Activated CD8-positive, alpha-beta memory T cell treated with anti-CD3 and anti-CD28 coated beads, Interleukin-2, amount 10 ng/mL, durations not matched to agents 7 days and 5 days (primary cell): ENCODE measurements around the gene CMSS1. TPM values are rescaled to one million over a fixed set of nuclear protein-coding genes. Genes with fewer than 3 reads are reported as not detected.

ENCODE experiments used
- ATAC-seq: fragments of 150-1000 bp; cut with Tn5 transposase; one replicate; pipeline ENCODE4 v1.10.0; 2021; ENCODE audit warnings: moderate library complexity
- CTCF ChIA-PET: fragments of 350-600 bp; sonication (Branson Sonifier 250); formaldehyde crosslinking; loops from one replicate; lab custom pipeline; 2021; ENCODE audit warnings: antibody characterized with exemption; lab: Charles Lee
- DNase-seq: peaks from one replicate; pipeline ENCODE4 v3.0.0-alpha.2; 2020
- H3K27ac Mint-ChIP-seq: one replicate; pipeline ENCODE4 v1.8.0; 2021; ENCODE audit warnings: mild to moderate bottlenecking, mixed read lengths
- H3K27me3 Mint-ChIP-seq: one replicate; pipeline ENCODE4 v1.8.0; 2021; ENCODE audit warnings: mixed read lengths
- H3K36me3 Mint-ChIP-seq: one replicate; pipeline ENCODE4 v1.8.0; 2021; ENCODE audit warnings: mild to moderate bottlenecking, mixed read lengths
- H3K4me1 Mint-ChIP-seq: one replicate; pipeline ENCODE4 v1.8.0; 2021; ENCODE audit warnings: mixed read lengths
- H3K4me3 Mint-ChIP-seq: one replicate; pipeline ENCODE4 v1.8.0; 2021; ENCODE audit warnings: mild to moderate bottlenecking, moderate library complexity, mixed read lengths
- H3K9me3 Mint-ChIP-seq: one replicate; pipeline ENCODE4 v1.8.0; 2022; ENCODE audit warnings: low read depth, mixed read lengths
- total RNA-seq, 2 experiments: library from RNA; stranded (reverse); gene quantifications; one replicate each; pipeline ENCODE4 v1.2.3, GENCODE V29; 2021

The CMSS1 gene
- total RNA-seq, 2 experiments from 2014 or later, result 57.2 to 57.5 TPM

DNA sequence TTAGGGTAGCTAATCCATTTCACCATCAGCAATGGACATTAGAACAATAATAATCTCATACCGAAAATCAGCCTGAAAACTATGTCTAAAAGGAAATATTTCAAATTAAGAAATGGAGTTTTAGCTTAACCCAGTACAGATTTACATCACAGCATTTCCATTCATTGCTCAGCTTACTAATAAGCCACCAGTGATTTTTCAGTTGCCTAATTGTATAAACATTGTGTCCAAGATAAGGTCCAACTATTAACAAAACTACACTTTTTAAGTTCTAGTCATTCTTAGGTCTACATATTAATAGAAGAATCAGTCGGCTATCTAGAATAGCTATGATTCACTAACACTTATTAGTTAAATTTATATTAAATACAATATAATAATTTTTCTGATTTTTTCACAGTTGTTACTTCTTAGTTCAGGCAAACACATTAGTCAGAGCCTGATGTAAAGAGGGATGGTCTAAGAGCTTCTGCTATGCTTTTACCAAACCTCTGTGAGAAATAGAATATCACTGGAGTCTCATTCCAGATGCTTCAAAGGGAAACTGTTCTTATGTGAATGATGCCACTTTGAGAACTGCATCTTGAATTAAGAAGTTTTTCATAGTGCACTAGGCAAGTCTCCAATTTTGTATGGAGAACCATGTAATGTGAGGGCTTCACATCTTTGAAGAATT is 74.1 kb downstream of the CMSS1 start:
- DNase-seq (no peak), ATAC-seq (no peak)
- Mint-ChIP-seq H3K36me3 (peaks cover 9% of the 10 kb centered on the region), H3K27me3 (no peaks in the 10 kb centered on the region), H3K9me3 (no peaks in the 10 kb centered on the region), H3K4me3 (no peak overlapping the region), H3K27ac (no peak overlapping the region), H3K4me1 (peaks cover 7% of the 10 kb centered on the region)
- CTCF ChIA-PET, result interaction anchor here (0.6 to 1.2 kb wide), 2 partner anchors 60 to 365 kb away, joined by 3 to 4 read pairs; no protein-coding TSS in a partner anchor

DNA sequence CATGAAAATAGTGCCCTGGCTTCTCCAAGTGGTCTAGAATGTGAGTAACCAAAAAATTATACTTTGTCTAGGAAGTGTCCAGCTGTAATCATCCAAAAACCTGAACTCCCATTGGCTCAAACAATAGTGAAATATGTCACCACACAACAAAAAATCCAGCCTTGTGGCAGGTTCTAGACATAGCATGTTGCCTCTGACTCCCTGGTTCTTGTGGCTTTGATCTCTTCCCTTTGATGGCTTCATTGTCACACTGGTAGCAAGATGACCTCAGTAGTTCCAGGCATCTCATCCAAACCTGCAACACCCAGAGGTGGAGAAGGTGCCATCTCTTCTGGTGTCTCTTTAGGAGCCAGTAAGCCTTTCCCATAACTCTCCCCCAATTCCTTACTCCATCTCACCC is 74.7 kb downstream of the CMSS1 start:
- ATAC-seq, result no peak
- CTCF ChIA-PET, result no interaction called here

DNA sequence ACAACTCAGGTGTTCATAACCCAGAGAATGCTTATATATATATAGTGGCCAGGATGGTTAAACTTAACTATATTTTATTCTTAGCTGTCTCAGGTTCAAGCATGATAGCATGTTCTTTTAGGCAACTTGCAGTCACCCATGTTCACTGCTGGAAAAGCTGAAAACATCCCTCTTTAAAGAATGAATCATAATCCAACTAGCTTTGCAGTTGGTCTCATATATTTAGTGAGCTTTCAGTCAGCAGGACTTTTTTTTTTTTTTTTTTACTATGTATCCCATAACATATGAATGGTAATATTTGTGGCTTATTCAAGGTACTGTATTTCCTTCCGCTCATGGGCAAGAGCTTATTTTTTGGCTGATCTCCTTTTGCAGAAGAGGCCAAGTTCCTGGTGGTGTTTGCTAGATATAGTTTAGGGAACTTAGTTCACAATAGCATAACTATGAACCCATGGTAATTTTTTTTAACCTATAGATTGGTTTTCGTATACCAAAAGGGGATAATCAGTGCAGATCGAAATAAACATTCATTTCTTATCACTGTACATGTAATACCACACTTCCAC is 77.6 kb downstream of the CMSS1 start:
- H3K27ac Mint-ChIP-seq, result no peak overlapping the region
- H3K4me1 Mint-ChIP-seq, result peaks cover 7% of the 10 kb centered on the region
- no peak overlapping the region for H3K4me3 Mint-ChIP-seq
- ATAC-seq (no peak), DNase-seq (no peak)
- CTCF ChIA-PET, result interaction anchor here (0.8 to 1.2 kb wide), 3 partner anchors 12 to 44 kb away, joined by 3 to 5 read pairs (median 3); no protein-coding TSS in a partner anchor
- no peaks in the 10 kb centered on the region for H3K27me3 Mint-ChIP-seq
- H3K9me3 Mint-ChIP-seq, result no peaks in the 10 kb centered on the region
- peaks cover 4% of the 10 kb centered on the region for H3K36me3 Mint-ChIP-seq

More for the DNA sequence above, 74.7 kb downstream of the CMSS1 start:
- Mint-ChIP-seq H3K36me3 (peaks cover 6% of the 10 kb centered on the region), H3K9me3 (no peaks in the 10 kb centered on the region), H3K4me3 (no peak overlapping the region), H3K27ac (no peak overlapping the region), H3K27me3 (no peaks in the 10 kb centered on the region), H3K4me1 (peaks cover 7% of the 10 kb centered on the region)
- no peak for DNase-seq

DNA sequence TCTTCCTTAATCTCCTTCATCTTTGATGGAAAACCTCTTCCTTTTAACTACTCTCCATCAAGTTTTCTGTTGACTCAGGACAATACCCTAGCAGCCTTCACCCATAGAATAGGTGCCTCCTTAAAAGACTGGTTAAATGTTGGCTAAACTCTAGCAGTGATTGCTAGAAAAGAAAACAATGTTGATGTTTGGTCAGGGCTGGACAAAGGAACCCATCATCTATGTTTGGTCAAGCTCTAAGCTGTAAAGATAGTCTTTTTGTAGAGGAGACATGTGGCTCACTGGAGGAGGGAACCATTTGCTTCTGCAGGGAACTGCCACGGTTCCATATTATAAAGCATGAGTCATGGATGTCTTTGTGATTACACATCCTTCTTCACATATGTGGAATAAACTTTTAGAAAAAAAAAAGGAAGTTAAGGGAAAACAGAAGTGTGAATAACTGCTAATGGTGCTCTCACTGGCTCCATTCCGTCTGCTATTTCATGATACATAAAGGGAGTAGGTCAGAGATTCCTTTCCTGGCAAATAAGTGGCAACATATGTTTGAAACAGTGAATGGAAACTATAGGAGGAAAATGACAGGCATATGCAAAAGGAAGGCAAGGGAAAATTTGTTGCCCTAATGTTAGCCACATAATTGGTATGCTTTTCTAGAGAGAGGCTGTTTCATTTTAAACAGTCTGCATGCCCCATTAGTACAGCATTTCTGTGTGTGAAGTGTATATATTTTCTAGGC is 78.2 kb downstream of the CMSS1 start:
- no peak overlapping the region for H3K4me3 Mint-ChIP-seq
- ATAC-seq (no peak), DNase-seq (no peak)
- H3K36me3 Mint-ChIP-seq, result peaks cover 4% of the 10 kb centered on the region
- no peaks in the 10 kb centered on the region for H3K9me3 Mint-ChIP-seq
- no peaks in the 10 kb centered on the region for H3K27me3 Mint-ChIP-seq
- no peak overlapping the region for H3K27ac Mint-ChIP-seq
- peaks cover 7% of the 10 kb centered on the region for H3K4me1 Mint-ChIP-seq
- CTCF ChIA-PET, result interaction anchor here (0.8 to 1.2 kb wide), 3 partner anchors 13 to 43 kb away, joined by 3 to 5 read pairs (median 3); no protein-coding TSS in a partner anchor

DNA sequence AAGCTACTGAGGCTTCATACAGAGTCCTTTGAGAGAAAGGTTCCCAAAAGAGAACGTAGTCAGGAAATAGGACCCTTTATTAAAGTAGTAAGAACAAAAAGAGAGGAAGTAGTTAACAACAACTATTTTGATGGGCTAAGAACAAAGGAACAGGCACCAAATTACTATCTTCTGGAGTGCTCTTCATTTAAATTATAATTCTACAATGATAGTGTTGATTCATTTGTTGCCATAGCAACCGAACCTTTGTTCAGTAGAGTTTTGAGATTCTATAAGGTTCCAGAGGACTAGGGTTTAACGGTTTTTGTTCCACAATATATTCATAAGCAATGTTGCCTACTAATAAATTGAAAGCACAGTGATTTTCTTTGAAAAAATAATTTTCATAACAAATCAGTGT is 78.8 kb downstream of the CMSS1 start:
- Mint-ChIP-seq H3K9me3 (no peaks in the 10 kb centered on the region), H3K4me1 (peaks cover 9% of the 10 kb centered on the region), H3K36me3 (peaks cover 4% of the 10 kb centered on the region), H3K4me3 (no peak overlapping the region), H3K27me3 (no peaks in the 10 kb centered on the region), H3K27ac (no peak overlapping the region)
- CTCF ChIA-PET, result no interaction called here
- ATAC-seq (no peak), DNase-seq (no peak)

DNA sequence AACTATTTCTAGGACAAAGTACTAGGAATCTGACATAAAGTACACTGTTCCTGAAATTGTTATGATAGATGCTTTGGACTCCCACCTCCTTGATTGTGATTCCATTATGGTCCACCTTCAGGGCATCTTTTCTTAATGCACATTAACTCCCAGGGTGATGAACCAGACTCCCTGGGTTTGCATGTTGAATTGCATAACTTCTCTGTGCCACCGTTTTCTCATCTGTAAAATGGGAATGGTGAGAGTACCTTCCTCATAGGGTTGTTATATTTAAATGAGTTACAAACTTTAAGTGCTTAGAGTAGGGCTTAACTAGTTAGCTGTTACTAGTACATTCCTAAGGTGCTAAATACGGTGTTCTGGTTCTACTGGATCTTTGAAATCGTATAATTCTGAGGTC is 81.9 kb downstream of the CMSS1 start:
- H3K36me3 Mint-ChIP-seq, result peaks cover 1% of the 10 kb centered on the region
- no peak overlapping the region for H3K27ac Mint-ChIP-seq
- no peaks in the 10 kb centered on the region for H3K9me3 Mint-ChIP-seq
- no peaks in the 10 kb centered on the region for H3K27me3 Mint-ChIP-seq
- H3K4me3 Mint-ChIP-seq, result no peak overlapping the region
- no peak for ATAC-seq
- DNase-seq, result no peak
- CTCF ChIA-PET, result no interaction called here
- peaks cover 11% of the 10 kb centered on the region for H3K4me1 Mint-ChIP-seq

DNA sequence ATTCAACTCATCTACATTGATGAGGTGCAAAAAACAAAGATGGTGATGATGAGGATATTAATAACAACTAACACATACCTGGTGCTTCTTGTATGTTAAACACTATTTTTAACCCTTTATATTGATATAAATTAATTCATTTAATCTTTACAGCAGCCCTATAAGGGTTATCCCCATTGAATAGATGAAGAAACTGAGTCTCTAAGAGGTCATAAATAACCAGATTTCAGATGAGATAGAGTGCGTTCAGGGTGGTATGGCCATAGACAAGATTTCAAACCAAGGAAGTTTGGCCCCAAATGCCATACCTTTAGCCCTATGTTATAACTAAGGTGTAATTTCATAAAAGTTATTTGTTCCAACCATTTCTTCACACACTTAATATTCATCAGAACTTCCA is 82.6 kb downstream of the CMSS1 start:
- CTCF ChIA-PET, result no interaction called here
- Mint-ChIP-seq H3K36me3 (peaks cover 1% of the 10 kb centered on the region), H3K4me1 (peaks cover 11% of the 10 kb centered on the region), H3K9me3 (no peaks in the 10 kb centered on the region), H3K27me3 (no peaks in the 10 kb centered on the region), H3K27ac (no peak overlapping the region), H3K4me3 (no peak overlapping the region)
- DNase-seq (no peak), ATAC-seq (no peak)

DNA sequence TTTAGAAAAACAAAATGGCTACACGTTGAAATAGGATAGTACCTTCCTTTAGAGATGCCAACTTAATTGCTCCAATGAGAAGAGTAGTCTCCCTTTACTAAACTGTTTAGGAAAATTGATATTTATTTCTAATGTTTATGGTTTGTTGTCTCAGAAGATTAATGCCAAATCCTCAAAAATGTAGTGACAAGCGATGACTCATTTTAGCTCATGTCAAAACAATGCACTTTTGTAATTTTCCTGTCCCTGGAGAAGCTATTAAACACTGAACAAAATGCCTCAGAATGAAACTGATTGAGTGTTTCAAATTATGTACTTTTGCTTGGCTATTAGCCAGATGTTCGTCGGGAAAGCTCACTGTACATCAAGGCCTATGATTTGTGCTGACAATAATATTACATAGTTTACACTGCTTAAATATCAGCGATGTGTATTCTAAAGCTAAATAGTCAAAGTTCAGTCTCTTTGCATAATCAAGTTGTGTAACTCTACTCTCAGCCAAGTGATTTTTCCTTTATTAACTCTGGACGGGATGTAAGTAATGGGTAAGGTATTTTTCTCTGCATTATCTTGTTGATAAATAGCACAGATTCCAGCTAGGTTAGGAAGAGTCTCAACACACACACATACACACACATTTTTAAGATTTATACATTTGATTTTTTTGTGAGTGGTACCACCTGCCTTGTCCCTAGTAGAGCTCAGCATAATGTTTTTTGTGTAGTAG is 83.7 kb downstream of the CMSS1 start:
- Mint-ChIP-seq H3K4me3 (no peak overlapping the region), H3K27me3 (no peaks in the 10 kb centered on the region), H3K9me3 (no peaks in the 10 kb centered on the region), H3K27ac (no peak overlapping the region), H3K4me1 (peaks cover 5% of the 10 kb centered on the region), H3K36me3 (peaks cover under 1% of the 10 kb centered on the region)
- DNase-seq, result no peak
- ATAC-seq, result no peak
- CTCF ChIA-PET, result no interaction called here

DNA sequence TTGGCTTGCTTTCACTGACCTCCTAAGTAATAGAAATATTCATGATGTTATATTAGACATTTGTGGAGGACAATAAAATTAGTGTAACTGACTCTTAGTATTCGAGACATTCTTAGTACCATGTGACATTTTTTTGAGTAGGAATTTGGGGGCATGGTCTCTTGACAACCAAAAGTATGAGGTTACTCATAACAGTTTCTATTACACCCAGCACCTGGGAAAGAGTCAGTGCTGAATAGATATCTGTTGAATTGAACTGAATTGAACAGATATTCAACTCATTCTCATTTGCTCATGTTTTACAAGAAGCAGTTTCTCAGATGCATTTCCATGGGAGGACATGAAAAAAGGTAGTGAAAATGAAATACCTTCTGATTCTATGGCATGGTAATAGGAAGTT is 84.4 kb downstream of the CMSS1 start:
- no peak overlapping the region for H3K27ac Mint-ChIP-seq
- H3K9me3 Mint-ChIP-seq, result no peaks in the 10 kb centered on the region
- no peaks in the 10 kb centered on the region for H3K36me3 Mint-ChIP-seq
- ATAC-seq (no peak), DNase-seq (no peak)
- H3K4me3 Mint-ChIP-seq, result no peak overlapping the region
- H3K4me1 Mint-ChIP-seq, result peaks cover 5% of the 10 kb centered on the region
- CTCF ChIA-PET, result no interaction called here
- no peaks in the 10 kb centered on the region for H3K27me3 Mint-ChIP-seq

DNA sequence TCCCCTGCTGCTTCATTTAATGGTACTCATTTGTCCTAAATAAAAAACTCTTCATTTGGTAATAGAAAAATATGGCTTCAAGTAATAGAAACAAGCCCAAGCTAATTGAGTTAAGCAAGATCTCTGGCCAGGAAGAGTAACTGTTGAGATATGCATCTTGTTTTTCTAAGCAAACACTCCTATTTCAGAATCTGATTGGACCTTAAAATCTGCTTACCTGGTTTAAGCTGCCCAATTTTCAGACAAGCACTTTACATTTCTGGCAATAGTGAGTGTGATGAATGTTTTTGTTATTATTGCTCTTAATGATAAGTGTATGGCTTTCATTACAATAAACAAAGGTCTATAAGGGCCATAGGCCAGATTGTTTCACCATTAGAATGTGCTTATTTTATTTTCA is 86.2 kb downstream of the CMSS1 start:
- peaks cover 5% of the 10 kb centered on the region for H3K4me1 Mint-ChIP-seq
- DNase-seq (no peak), ATAC-seq (no peak)
- CTCF ChIA-PET, result interaction anchor here (1.0 kb wide), 1 partner anchor 13 kb away, joined by 3 read pairs; no protein-coding TSS in a partner anchor
- H3K4me3 Mint-ChIP-seq, result no peak overlapping the region
- no peaks in the 10 kb centered on the region for H3K27me3 Mint-ChIP-seq
- no peaks in the 10 kb centered on the region for H3K9me3 Mint-ChIP-seq
- H3K27ac Mint-ChIP-seq, result no peak overlapping the region
- H3K36me3 Mint-ChIP-seq, result peaks cover 3% of the 10 kb centered on the region

DNA sequence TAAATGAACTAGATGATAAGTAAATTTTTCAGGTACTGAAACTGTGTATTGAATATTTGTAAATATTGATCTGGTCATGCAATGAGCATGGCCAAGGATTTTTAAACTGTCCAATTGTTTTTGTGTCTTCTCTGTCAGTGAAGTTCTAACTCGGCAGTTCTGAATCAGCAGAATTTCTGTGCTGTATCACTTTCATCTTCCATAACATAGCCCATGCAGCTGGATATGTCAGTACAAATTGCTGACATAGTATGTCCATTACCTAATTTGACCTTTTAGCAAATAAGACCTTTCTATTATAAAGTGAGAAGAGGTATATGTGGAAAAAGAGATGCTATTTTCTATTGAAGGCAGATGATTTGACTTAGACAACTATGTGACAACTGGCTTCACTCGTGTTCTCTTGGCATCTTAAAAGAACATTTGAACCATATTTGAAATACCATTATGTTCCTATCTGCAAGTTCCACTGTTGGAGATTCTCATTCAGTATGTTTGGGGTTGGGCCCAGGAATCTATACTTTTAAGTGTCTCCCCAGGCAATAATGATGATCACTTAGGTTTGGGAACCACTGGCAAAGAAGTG is 90.4 kb downstream of the CMSS1 start:
- no peaks in the 10 kb centered on the region for H3K9me3 Mint-ChIP-seq
- no peak for ATAC-seq
- no peaks in the 10 kb centered on the region for H3K27me3 Mint-ChIP-seq
- no peak for DNase-seq
- H3K27ac Mint-ChIP-seq, result no peak overlapping the region
- H3K4me3 Mint-ChIP-seq, result no peak overlapping the region
- H3K4me1 Mint-ChIP-seq, result no peaks in the 10 kb centered on the region
- CTCF ChIA-PET, result no interaction called here
- peaks cover 5% of the 10 kb centered on the region for H3K36me3 Mint-ChIP-seq

DNA sequence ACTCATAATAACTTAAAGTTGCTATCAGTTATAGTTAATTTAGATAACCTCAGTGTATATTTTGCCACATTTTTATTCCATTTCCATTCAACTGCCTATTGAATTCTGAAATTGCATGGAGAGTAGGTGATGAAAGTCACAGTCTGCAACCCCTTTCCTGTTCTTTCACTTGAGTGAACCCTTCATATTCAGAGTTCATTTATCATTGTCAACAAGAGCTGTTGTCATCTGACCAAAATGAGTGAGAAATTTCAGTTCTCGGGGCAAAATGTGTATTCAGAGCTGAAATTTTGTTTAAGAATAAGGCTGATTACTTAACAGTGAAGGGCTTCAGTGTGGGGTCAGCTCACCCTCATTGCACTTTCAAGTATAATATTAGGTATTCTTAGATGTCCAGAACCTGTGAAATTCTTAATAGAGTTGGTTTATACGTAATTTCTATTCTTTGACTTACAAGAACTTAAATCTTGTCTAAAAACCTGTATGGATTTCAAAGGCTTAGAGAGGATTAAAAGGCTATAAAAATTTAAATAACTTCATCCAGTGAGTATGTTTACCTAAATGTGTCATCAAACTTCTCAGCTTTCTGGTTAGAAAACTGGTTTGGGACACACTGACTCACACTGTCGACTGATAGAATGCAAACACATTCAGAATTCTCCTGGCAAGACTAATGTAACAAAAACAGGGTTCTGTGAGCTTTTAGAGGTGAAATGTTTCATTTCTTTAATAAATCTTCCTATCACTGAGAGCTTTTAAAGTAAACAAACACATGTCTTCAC is 92.2 kb downstream of the CMSS1 start:
- no peaks in the 10 kb centered on the region for H3K27me3 Mint-ChIP-seq
- no peak overlapping the region for H3K4me3 Mint-ChIP-seq
- peaks cover 7% of the 10 kb centered on the region for H3K36me3 Mint-ChIP-seq
- H3K4me1 Mint-ChIP-seq, result no peaks in the 10 kb centered on the region
- DNase-seq (no peak), ATAC-seq (no peak)
- no peak overlapping the region for H3K27ac Mint-ChIP-seq
- CTCF ChIA-PET, result no interaction called here
- no peaks in the 10 kb centered on the region for H3K9me3 Mint-ChIP-seq
